HCT116 (cell line): ENCODE results near the gene PRRT1B. TPM values are rescaled to one million over a fixed set of nuclear protein-coding genes. Genes with fewer than 3 reads are reported as not detected.

ENCODE experiments used
- ATAC-seq: fragments of 200-7000 bp; cut with Tn5 transposase; 2 replicates; pipeline ENCODE4 v1.9.1; 2020; ENCODE audit warnings: mild to moderate bottlenecking, moderate library complexity
- BruUV-seq: library from RNA; stranded (reverse); fragments of 400-500 nt; replicated peaks from 2 replicates; lab custom pipeline; 2021; lab: Mats Ljungman, UMichigan
- CTCF ChIA-PET: fragments of 300-600 bp; sonication (Branson Sonifier 250); formaldehyde crosslinking; loops from one replicate; lab custom pipeline; 2021; ENCODE audit warnings: antibody characterized with exemption; lab: Charles Lee
- POLR2A ChIA-PET: fragments of 300-600, 350-600 bp; sonication (Branson Sonifier 250); formaldehyde crosslinking; loops from one replicate; lab custom pipeline; 2021; ENCODE audit warnings: antibody characterized with exemption; lab: Charles Lee
- RAD21 ChIA-PET, 2 experiments: fragments of 300-600 bp; sonication (Branson Sonifier 250); formaldehyde crosslinking; loops; one replicate each; lab custom pipeline; 2023; ENCODE audit warnings: low total read pairs in 2 of 2; ENCODE audit not compliant: uncharacterized antibody in 2 of 2, unreplicated experiment in 2 of 2, low non-redundant PET in 1 of 2; lab: Charles Lee
- DNase-seq: peaks from one replicate; pipeline ENCODE4 v3.0.0-alpha.2; 2010; ENCODE audit warnings: low read depth, low spot score
- H2AFZ ChIP-seq: fragments of 200-600 bp; shearing (Covaris generic), sonication (generic); 2 replicates; pipeline ENCODE4 v1.6.1; 2017; ENCODE audit warnings: low read depth, mixed run types, mixed read lengths, antibody characterized with exemption, low read length; ENCODE audit not compliant: poor library complexity, severe bottlenecking
- H3K27ac ChIP-seq: 2 replicates; pipeline ENCODE4 v1.5.1; 2012; ENCODE audit warnings: low read depth, low read length
- H3K27me3 ChIP-seq: fragments of 200-600 bp; sonication (generic); 2 replicates; pipeline ENCODE4 v1.6.1; 2016; ENCODE audit warnings: mixed run types, low read length, mixed read lengths; ENCODE audit not compliant: insufficient read depth
- H3K36me3 ChIP-seq, 2 experiments: fragments of 200-500 bp in 1 of 2; fragments of 200-600 bp in 1 of 2; sonication (Bioruptor generic) in 1 of 2; sonication (generic) in 1 of 2; 2 replicates each; pipeline versions ENCODE4 v1.5.1 to v1.6.1; 2014 to 2016; ENCODE audit warnings: low read length in 2 of 2, inconsistent platforms in 1 of 2, mixed read lengths in 1 of 2, mixed run types in 1 of 2; ENCODE audit not compliant: insufficient read depth in 2 of 2, control insufficient read depth in 1 of 2
- H3K4me1 ChIP-seq, 2 experiments: fragments of 200-600 bp in 1 of 2; sonication (generic) in 1 of 2; 2 replicates each; pipeline versions ENCODE4 v1.5.1 to v1.6.1; 2012 to 2017; ENCODE audit warnings: low read length in 2 of 2, inconsistent platforms in 1 of 2, mild to moderate bottlenecking in 1 of 2, mixed read lengths in 1 of 2, mixed run types in 1 of 2, moderate library complexity in 1 of 2; ENCODE audit not compliant: insufficient read depth in 2 of 2, control insufficient read depth in 1 of 2
- H3K4me2 ChIP-seq: fragments of 200-600 bp; sonication (generic); 2 replicates; pipeline ENCODE4 v1.6.1; 2017; ENCODE audit warnings: mixed run types, low read length, mixed read lengths
- H3K4me3 ChIP-seq, 2 experiments: fragments of 200-600 bp in 1 of 2; sonication (generic) in 1 of 2; replicated peaks in 1 of 2; 2 replicates each; pipeline ENCODE4 v1.5.1; 2011 to 2016; ENCODE audit warnings: low read length in 2 of 2, control low read depth in 1 of 2, low read depth in 1 of 2, mild to moderate bottlenecking in 1 of 2, mixed read lengths in 1 of 2, mixed run types in 1 of 2
- H3K79me2 ChIP-seq: fragments of 200-600 bp; sonication (generic); 2 replicates; pipeline ENCODE4 v1.6.1; 2017; ENCODE audit warnings: mild to moderate bottlenecking, mixed run types, low read length, moderate library complexity, mixed read lengths; ENCODE audit not compliant: insufficient read depth
- H3K9ac ChIP-seq: fragments of 200-600 bp; sonication (generic); 2 replicates; pipeline ENCODE4 v1.6.1; 2016; ENCODE audit warnings: low read length, mixed read lengths
- H3K9me2 ChIP-seq: fragments of 200-600 bp; sonication (generic), shearing (Covaris generic); 2 replicates; pipeline ENCODE4 v1.6.1; 2017; ENCODE audit warnings: mixed run types, mild to moderate bottlenecking, moderate library complexity; ENCODE audit not compliant: insufficient read depth
- H3K9me3 ChIP-seq, 2 experiments: fragments of 200-500 bp in 1 of 2; fragments of 200-600 bp in 1 of 2; sonication (Bioruptor generic) in 1 of 2; sonication (generic) in 1 of 2; 2 replicates each; pipeline ENCODE4 v1.6.1; 2014 to 2017; ENCODE audit warnings: low read length in 2 of 2, mixed read lengths in 2 of 2, inconsistent platforms in 1 of 2, low read depth in 1 of 2, mild to moderate bottlenecking in 1 of 2, mixed run types in 1 of 2, moderate library complexity in 1 of 2; ENCODE audit not compliant: control insufficient read depth in 1 of 2, insufficient read depth in 1 of 2
- H4K20me1 ChIP-seq: fragments of 200-600 bp; sonication (generic), shearing (Covaris generic); 2 replicates; pipeline ENCODE4 v1.6.1; 2017; ENCODE audit warnings: mixed run types, mild to moderate bottlenecking, moderate library complexity; ENCODE audit not compliant: insufficient read depth
- CBX3 ChIP-seq: IDR thresholded peaks from 2 replicates; pipeline ENCODE4 v1.6.1; 2012; ENCODE audit warnings: low read depth
- CTCF ChIP-seq, 3 experiments: fragments of 200-600 bp in 1 of 3; sonication (generic) in 1 of 3; IDR thresholded peaks in 2 of 3; conservative IDR thresholded peaks in 1 of 3; 2 replicates each; pipeline ENCODE4 v1.5.1; 2012 to 2017; ENCODE audit warnings: low read depth in 2 of 3, low read length in 2 of 3, antibody characterized with exemption in 1 of 3, borderline replicate concordance in 1 of 3, control low read depth in 1 of 3, mild to moderate bottlenecking in 1 of 3, mixed read lengths in 1 of 3, mixed run types in 1 of 3, moderate library complexity in 1 of 3; ENCODE audit not compliant: insufficient read depth in 1 of 3
- EZH2phosphoT487 ChIP-seq: fragments of 200-600 bp; IDR thresholded peaks from 2 replicates; pipeline ENCODE4 v1.6.1; 2018; ENCODE audit warnings: antibody characterized with exemption, borderline replicate concordance
- SIN3A ChIP-seq: IDR thresholded peaks from 2 replicates; pipeline ENCODE4 v1.6.1; 2012; ENCODE audit warnings: low read depth
- SRF ChIP-seq: IDR thresholded peaks from 2 replicates; pipeline ENCODE4 v1.6.1; 2012; ENCODE audit warnings: low read depth
- TCF7L2 ChIP-seq: IDR thresholded peaks from 2 replicates; pipeline ENCODE4 v1.7.0; 2011; ENCODE audit warnings: borderline replicate concordance, inconsistent platforms; ENCODE audit not compliant: insufficient read depth, insufficient read length; ENCODE audit errors: extremely low read depth
- ZNF274 ChIP-seq: fragments of 200-500 bp; sonication (Bioruptor generic); IDR thresholded peaks from 2 replicates; pipeline ENCODE4 v1.6.1; 2014; ENCODE audit warnings: mild to moderate bottlenecking, low read depth, low read length, inconsistent platforms
- intact Hi-C: fragments of 100-400 bp; cut with micrococcal nuclease; formaldehyde crosslinking; loops from 2 replicates; pipeline ENCODE4 v1.10.0; 2022
- total RNA-seq: library from RNA; stranded (reverse); gene quantifications from one replicate; pipeline ENCODE4 v1.2.1, GENCODE V29; 2021; ENCODE audit not compliant: unreplicated experiment

The PRRT1B gene
- total RNA-seq, 1 experiment from 2014 or later = not detected

DNA sequence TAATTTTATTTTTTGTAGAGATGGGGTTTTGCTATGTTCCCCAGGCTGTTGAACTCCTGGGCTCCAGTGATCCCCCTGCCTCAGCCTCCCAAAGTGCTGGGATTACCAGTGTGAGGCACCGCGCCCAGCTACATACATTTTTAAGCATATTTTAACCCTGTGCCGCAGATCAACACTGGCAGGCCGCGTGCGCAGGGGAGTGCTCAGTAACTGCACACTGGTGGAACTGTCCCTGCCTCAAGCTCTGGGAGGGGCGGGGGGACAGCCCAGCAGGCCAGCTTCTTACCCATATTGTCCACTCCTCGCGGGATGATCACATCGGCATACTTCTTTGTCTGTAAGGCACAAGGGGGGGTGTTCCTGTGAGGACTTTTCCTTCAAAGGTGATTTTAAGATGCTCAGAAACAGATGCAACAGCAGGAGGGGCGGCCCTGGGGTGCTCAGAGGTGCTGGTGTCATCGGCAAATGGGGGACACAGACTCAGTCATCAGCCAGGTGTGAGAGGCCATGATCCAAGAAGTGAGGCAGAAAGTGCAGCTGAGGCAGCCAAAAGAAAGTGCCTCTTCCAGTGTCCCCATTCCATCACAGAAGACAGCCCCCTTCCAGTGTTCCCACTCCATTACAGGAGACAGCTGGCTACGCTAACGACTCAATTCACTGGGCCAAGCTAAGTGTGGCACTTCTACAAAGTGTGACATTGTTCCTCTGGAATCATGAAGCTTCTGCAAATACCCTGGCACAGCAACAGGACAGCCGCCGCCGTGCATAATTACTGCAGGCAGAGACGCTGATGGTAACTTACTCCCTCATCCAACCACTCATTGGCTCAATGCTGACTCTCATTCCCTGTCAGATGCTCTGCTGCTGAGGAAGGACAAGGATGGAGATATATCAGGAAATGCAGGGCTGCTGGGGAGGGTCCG lies 19.4 kb upstream of the PRRT1B start:
- CTCF ChIA-PET = no interaction called here
- no TSS peak for BruUV-seq
- RAD21 ChIA-PET = no interaction called here
- no peak overlapping the region for H3K27ac ChIP-seq
- POLR2A ChIA-PET = no interaction called here
- TF ChIP-seq CBX3 = no peak
- no peak for TF ChIP-seq CTCF (IDR thresholded peaks at IDR 0.05 in 2 of 3, conservative IDR thresholded peaks at IDR 0.05 in 1 of 3; ENCODE audit: borderline replicate concordance in 1 of 3, insufficient read depth in 1 of 3, low read depth in 2 of 3, low read length in 2 of 3)
- no peak for TF ChIP-seq SRF
- TF ChIP-seq TCF7L2 = no peak
- TF ChIP-seq EZH2phosphoT487 = no peak
- TF ChIP-seq SIN3A = no peak
- no peak for TF ChIP-seq ZNF274
- TF ChIP-seq, all 23 proteins: peak for 0
- peaks cover 10 to 19% of the 10 kb centered on the region in 2 experiments; a peak in 3 of 4 replicates for H3K36me3 ChIP-seq
- H3K4me1 ChIP-seq = peaks cover 0 to 8% of the 10 kb centered on the region in 2 experiments; a peak in 1 of 4 replicates
- no peak overlapping the region for H3K9ac ChIP-seq
- H3K27me3 ChIP-seq = no peaks in the 10 kb centered on the region
- no peaks in the 10 kb centered on the region for H4K20me1 ChIP-seq
- no peak overlapping the region for H3K4me3 ChIP-seq
- no peak for DNase-seq
- no peaks in the 10 kb centered on the region for H3K9me3 ChIP-seq
- H3K79me2 ChIP-seq = peaks cover 11% of the 10 kb centered on the region; the same call in 1 of the 2 replicates
- no peaks in the 10 kb centered on the region for H3K9me2 ChIP-seq
- no peak for ATAC-seq
- no peak overlapping the region for H2AFZ ChIP-seq
- no peak overlapping the region for H3K4me2 ChIP-seq
- intact Hi-C loops = no loop called here
